HG02610 (cell line): ENCODE measurements around the gene ARMS2.

Experiments used
- ATAC-seq: cut with Tn5 transposase; IDR thresholded peaks from one replicate; pipeline ENCODE4 v1.9.1; 2021; ENCODE audit warnings: mild to moderate bottlenecking, moderate library complexity; ENCODE audit not compliant: unreplicated experiment

ARMS2 gene

DNA sequence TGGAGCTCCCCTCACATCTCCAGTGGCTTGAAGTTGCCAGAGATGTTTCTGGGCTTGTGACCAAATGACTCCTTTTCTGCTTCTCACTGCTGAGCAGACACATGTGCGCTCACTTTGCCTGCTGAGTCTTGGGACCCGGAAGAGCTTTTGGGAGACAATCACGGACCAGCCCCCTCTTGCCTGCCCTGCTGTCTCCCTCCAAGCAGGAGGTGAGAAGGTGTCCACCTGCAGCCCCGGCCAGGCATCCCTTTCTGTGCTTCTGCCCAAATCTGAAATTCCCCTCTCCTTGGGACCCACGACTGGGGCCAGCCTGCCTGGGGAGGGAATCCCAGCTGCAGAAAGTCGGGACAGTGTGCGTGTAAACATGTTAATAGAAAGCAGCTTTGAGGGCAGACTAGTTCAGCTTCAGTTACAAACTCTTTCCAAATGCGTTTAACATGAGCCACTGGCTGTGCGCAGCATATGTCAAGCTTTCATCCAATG is 38.6 kb downstream of the ARMS2 start:
- no peak for ATAC-seq

DNA sequence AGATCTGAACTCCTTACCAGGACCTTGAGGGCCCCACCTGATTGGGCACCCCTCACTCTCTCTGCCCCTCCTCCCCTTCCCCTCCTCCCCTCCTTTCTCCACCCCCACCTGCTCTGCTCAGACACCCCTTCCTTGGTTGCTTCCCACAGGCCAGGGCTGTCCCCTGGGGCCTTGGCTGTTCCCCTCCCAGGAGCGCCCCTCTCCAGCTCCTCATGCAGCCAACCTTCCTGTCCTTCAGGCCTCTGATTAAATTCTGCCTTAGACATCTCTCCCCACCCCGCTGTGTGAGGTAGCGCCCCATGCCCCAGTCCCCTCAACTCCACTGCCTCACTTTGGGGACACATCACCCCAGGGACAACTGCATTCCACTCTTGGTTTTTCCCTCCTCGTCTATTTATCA is 39.3 kb downstream of the ARMS2 start:
- ATAC-seq, result no peak

DNA sequence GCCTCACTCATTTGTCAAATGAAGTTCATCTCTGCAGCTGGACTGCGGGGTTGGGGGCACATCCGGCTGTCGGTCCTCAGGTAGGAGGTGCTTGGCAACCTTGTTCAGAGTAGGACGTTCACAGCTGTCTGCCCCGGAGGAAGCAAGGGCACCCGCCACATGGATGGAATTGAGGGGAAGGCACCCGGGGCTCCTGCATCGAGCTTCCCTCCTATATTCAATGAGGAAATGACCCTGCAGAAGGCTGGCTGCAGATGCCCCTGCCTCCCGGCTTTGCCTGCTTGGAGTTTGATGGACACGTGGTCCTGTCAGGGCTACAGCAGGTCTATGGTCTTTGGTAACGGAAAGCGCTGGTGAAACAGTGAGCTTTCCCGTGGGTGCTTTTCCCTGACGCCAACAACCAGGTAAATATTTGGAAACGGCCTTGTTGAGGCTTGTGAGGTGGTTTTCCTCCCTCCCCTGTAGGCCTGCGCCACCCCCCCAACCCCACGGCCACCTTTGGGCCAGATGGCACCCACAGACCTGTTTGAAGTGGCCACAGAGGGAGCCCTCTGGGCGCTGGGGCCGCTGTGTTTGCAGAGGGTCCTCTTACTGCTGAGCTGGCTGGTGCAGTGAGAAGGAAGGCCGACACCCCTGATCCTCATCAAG is 39.8 kb downstream of the ARMS2 start:
- ATAC-seq, result no peak

DNA sequence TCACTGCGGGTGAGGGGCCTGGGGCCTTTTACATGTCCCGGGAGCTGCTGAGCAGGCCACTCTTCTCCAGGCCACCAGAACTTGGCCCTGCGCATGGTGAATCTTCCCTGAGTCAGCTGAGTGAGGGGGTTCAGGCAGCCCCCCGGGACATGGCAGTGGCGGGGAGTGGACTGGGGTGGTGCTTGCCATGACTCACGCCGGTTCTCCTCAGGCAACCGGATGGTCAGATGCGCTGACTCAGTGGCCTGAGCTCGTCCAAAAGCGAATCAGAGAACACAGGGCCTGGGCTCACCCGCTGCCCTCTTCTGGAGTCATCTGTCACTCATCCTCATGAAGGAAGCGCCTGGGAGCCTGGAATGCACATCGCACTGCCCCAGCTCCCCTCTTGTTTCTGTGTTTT is 40.4 kb downstream of the ARMS2 start:
- no peak for ATAC-seq

DNA sequence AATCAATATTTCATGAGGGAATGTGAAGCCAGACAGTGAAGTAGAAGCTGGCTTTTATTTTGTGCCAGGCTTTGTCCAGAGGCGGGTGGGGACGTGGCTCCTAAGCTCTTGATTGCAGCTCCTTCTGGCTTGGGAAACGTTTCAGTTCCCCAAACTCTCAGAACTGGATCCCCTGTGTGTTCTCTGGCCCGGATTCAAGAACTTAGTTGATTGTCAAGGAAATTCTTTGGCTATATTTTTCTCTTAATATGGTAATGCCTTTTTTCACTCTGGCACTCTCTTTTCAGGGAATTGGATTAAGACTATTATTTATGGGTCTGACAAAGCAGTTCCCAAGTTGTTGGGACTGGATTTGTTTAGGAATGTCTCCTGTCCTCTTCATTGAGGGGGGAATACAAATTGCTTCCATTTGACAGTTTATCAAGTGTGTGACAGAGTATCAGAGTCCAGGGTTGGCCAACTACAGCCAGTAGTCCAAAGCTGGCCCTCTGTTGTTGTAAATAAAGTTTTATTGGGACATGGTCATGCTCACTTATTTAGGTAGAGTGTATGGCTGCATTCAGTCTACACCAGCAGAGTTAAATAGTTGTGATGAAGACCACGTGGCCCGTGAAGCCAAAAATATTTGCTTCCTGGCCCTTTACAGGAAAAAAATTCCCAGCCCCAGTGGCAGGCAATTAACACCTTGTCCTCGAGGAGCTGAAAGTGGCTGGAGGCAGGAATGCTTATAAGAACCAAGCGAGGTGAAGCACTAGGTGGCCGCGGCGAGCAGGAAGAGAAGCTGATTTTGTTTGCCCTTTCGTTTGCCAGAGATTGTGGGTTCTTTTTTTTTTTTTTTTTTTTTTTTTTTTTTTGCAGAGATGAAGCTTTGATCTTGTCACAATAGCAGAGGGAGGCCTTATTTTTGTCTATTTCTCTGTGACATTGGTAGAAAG is 41.2 kb downstream of the ARMS2 start:
- ATAC-seq, result no peak

DNA sequence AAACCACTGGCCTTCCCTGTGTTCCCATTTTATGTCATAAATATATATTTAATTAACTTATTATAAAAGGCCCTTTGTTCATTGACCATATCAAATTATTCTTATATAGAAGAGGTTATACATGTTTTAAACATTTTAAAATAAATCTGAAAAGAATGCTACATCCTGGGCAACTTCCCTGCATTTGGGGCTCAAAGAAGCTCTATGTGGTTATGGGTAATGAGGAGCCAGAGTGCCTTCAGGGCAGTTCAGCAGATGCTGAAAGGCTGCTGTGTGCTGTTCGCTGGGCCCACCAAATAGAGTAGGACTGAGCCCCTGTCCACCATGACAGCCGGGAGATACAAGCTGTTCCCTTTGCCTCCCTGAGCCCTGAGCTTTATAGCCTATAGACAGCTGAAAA is 42.8 kb downstream of the ARMS2 start:
- ATAC-seq, result no peak

DNA sequence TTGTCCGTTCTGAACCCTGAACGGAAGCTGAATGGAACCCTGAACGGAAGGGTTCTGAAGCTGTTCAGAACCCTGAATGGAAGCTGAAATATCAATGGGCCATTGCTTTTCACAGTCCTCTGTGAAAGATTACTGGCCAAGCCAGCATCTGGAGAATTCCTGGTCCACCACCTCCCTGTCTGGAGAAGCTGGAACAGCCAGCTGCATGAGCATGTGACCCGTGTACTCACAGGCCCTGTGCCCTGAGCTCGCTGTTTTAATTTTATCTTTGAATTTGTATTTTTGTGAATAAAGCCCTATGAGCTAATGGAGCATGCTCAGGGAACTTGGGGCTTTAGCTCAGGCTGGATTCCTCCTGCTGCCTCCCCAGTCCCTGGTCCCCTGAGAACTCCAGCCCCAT is 44.1 kb downstream of the ARMS2 start:
- no peak for ATAC-seq

DNA sequence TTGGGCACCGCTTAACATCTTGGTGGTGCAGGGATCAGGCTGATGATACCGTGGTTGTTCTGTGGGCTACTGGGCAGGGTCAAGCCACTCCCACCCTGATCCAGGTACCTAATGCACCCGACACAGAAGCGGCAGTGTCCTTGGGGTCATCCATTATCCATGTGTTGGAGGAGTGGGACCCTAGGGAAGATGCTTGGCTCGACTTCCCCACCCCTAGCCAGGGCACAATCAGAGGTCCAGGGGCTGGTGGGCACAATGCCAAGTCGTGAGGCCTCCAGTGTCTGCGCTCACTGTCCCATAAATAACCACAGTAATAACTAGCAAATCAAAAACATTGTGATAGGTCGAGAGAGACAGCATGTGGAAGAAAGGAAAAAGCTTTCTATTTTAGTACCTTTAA is 44.6 kb downstream of the ARMS2 start:
- ATAC-seq, result no peak

DNA sequence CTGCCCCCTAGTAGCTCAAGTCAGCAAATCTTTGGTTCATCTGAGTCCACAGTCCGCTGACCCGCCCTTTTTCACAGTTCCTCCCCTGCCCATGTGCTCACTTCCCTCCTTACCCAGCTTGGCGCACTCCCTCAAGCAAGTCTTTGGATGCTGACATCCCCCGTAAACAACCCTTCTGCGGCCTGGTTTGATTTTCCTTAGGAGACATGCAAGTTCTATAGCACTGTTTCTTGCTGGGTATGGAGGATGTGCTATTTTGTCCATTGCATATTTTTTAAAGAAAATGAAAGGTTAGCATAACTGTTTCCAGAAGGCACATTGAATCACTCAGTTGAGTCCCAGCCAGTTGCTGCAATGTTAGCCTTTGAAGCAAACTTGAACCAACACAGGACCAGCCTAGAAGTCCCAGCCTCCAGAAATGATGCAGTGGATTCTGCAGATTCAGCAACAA is 45.1 kb downstream of the ARMS2 start:
- no peak for ATAC-seq

DNA sequence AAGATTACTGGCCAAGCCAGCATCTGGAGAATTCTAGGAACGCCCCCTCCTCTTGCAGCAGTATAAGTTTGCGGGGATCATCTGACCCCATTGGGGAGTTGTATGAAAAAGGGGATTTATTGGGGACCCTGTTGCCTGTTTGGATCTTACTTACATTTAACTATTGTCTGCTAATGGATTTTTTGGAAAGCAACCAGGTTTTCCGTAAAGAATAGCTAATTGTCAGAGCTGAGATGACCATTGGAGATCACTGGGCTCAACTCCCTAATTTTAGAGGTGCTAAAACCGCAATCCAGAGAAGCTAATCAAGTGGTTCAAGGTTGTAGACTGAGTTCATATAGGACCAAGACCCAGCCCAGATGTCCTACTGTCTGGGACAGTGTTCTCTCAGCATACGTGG is 45.7 kb downstream of the ARMS2 start:
- no peak for ATAC-seq

DNA sequence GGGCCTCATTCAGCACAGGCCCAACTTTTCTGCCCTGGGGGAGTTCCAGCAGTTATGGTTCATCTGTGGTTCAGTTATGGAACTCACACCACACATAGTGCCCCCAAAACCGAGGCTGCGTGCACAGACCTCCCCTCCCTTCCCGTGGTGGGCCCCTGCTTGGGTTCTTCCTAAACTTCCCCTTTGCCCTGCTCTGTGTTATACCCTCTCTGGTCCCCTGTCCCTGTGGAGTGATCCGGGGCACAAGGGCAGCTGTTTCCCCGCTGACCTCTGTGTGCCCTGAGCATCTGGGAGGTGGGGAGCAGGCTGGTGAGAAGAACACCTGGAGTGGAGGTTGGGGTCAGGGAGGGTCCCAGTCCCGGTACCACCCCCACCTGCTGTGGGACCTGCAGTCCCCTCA is 46.3 kb downstream of the ARMS2 start:
- ATAC-seq, result no peak

DNA sequence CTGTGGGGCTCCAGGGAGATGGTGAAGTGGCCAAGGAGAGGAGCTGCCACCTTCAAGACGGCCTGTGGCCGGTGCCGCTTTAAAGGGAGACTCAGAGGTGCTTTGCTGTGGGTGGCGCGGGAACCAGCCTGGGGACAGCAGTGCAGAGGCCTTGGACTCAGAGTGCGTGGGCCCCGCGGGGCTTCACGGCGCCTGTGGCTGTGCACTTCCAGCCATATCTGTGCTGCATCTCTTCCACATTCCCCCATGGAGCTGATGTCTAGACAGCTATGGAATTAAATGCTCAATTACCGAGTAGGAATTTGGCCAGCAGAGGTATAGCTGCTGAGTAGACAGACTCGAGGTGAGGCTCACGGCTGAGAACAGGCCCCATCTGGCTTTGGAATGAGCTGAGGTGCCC is 48.6 kb downstream of the ARMS2 start:
- no peak for ATAC-seq

DNA sequence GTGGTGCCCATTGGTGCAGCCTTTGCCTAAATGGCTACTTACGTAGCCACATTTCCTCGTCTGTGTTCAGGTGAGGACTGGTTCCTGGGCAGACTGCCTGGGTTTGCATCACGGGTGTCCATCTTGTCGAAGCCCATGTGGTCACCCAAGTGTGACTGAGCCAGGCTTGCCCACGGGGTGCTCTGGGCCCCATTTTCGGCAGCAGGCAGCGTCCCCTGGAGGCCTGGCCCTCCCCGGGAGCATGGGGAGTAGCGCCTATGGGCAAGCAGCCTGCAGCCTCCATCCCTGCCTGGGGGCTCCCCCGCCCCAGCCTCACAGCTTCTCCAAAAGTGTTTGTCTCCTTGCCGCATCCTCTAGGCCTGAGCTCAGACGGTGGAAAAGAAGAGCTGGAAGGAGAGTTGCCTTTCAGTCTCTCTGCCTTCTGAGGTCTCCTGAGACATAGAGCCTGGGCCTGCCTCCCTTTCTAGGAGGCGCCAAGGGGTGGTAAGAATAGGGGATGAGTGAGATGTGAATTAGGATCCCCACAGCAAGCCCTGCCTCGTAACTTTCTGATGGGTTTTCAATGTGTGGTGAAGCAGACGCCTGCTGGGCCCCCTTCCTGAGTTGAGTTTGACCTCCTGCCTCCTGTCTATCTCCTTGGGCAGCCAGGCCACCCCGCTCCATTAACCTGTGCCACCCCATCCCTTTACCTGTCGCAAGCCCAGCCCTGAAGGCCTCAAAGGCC is 49.6 kb downstream of the ARMS2 start:
- no peak for ATAC-seq

DNA sequence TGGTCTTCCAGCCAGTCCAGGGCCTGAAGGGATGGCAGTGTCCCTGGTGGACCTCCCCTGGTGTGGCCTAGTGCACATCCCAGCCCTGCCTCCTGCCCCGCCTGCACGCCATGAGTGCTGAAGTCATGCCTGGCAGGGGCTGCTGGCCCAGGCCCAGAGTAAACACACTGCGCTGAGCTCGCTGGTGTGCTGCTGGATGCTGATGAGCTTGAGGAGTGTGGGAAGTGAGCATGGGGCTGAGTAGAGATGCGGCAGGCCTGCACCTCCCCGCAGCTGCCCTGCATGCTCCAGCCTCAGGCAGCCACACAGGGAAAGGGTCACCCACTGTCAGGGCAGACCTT is 50.1 kb downstream of the ARMS2 start:
- no peak for ATAC-seq

DNA sequence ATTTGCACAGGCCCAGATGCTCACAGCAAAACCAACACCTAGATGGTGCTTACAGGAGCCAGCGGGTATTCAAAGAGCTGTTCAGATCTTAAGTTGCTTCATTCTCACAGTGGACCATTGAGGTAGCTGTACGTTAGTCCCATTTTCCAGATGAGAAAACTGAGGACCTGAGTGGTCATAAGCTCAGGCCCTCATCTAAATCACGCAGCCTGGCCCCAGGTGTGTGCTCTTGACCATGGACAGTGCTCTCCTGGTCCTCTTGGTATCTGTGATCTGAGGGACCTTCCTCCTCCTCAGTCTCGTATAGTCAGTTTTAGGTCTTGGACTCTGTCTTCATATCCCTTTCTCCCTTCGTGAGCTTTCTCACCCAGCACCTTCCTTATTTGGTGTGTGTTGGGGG is 50.6 kb downstream of the ARMS2 start:
- no peak for ATAC-seq

DNA sequence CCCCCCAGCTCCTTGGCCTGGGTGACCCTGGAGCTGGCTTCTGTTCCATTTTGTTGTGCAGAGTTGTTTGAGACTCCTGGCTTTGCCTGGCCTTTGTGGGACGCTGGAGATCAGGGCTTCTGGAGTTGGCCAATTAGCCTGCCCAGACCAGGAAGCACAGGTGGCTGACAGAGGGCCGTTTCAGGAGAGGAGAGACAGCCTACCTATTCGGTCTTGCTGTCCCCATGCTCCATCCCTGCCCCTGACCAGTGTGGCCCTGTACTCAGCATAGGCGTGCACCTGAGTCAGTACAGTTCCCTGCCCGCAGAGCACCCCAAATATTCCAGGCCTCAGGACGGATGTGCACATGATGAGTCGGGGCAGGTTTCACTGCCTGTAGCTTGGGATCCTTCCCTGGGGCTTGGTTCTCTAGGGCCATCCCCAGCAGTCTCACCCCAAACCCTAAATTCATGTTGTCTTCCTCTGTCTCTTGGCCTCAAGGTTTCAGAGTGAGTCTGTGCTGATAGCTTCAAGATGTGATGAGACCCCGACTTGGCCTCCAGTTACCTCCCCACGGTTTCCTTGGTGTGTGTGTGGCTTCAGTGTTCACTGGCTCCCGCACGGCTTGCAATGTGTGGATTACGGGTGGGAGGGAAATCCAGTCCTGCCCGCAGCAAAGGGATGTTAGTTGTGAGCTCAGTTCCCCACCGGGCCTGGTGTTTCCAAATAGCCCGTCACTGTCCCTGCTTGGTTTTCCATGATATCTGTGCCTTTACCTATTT is 51.6 kb downstream of the ARMS2 start:
- no peak for ATAC-seq
